K562 (cell line): ENCODE results near the gene CELSR1. TPM values are rescaled to one million over a fixed set of nuclear protein-coding genes. Genes with fewer than 3 reads are reported as not detected.

ENCODE experiments used
- ATAC-seq: fragments of 200-7000 bp; cut with Tn5 transposase; 3 replicates; pipeline ENCODE4 v1.9.1; 2020; ENCODE audit warnings: moderate library complexity
- BruUV-seq: library from RNA; stranded (reverse); fragments of 400-500 nt; replicated peaks from 2 replicates; lab custom pipeline; 2021; lab: Mats Ljungman, UMichigan
- CTCF ChIA-PET: fragments of 300-600 bp; formaldehyde crosslinking; extraction: SDS; loops from one replicate; lab custom pipeline; 2021; ENCODE audit warnings: low intra/inter-chr PET ratio; lab: Yijun Ruan, JAX
- POLR2A ChIA-PET: fragments of 300-600, 350-650 bp; sonication (Branson Sonifier 250); formaldehyde crosslinking; extraction: SDS; loops from one replicate; lab custom pipeline; 2021; ENCODE audit warnings: antibody characterized with exemption, inconsistent platforms; lab: Yijun Ruan, JAX
- DNase-seq, 4 experiments: peaks; one replicate each; pipeline versions ENCODE4 v3.0.0 to v3.0.0-alpha.2; 2011 to 2018; ENCODE audit warnings: low spot score in 3 of 4, mixed read lengths in 3 of 4; ENCODE audit errors: extremely low read depth in 1 of 4
- FAIRE-seq: peaks from 2 replicates; lab custom pipeline; 2011; peaks lifted over from hg19 to GRCh38; lab: Jason Lieb, UNC
- H2AFZ ChIP-seq: 2 replicates; pipeline ENCODE4 v1.6.0; 2011; ENCODE audit warnings: low read depth, low read length, control low read depth, inconsistent platforms
- H3K27ac ChIP-seq: fragments of 200-600 bp; 3 replicates; pipeline ENCODE4 v1.8.0; 2011; ENCODE audit warnings: low read depth, mild to moderate bottlenecking, control low read depth, inconsistent platforms, low read length, moderate library complexity, mixed read lengths; ENCODE audit errors: extremely low read depth
- H3K27me3 ChIP-seq, 2 experiments: fragments of 300-600 bp in 1 of 2; 2 replicates in 1 of 2; 3 replicates in 1 of 2; pipeline versions ENCODE4 v1.6.0 to v1.8.0; 2011; ENCODE audit warnings: inconsistent platforms in 2 of 2, low read length in 2 of 2, mild to moderate bottlenecking in 1 of 2, mixed read lengths in 1 of 2, moderate library complexity in 1 of 2; ENCODE audit not compliant: control insufficient read depth in 2 of 2, insufficient read depth in 2 of 2
- H3K36me3 ChIP-seq: fragments of 300-600 bp; 3 replicates; pipeline ENCODE4 v1.8.0; 2011; ENCODE audit warnings: mild to moderate bottlenecking, low read length, inconsistent platforms; ENCODE audit not compliant: control insufficient read depth, insufficient read depth
- H3K4me1 ChIP-seq, 2 experiments: fragments of 200-600 bp in 1 of 2; replicated peaks in 1 of 2; 2 replicates in 1 of 2; 3 replicates in 1 of 2; pipeline versions ENCODE4 v1.5.1 to v1.8.0; 2011; ENCODE audit warnings: inconsistent platforms in 2 of 2, low read length in 2 of 2, mild to moderate bottlenecking in 1 of 2, mixed read lengths in 1 of 2, moderate library complexity in 1 of 2; ENCODE audit not compliant: control insufficient read depth in 2 of 2, insufficient read depth in 2 of 2
- H3K4me2 ChIP-seq: 2 replicates; pipeline ENCODE4 v1.6.1; 2011; ENCODE audit warnings: low read length, control low read depth, inconsistent platforms, mixed read lengths; ENCODE audit not compliant: insufficient read depth
- H3K4me3 ChIP-seq: fragments of 200-600 bp; sonication (generic), shearing (Covaris generic); 2 replicates; pipeline ENCODE4 v1.5.1; 2016; ENCODE audit warnings: control low read depth, inconsistent platforms
- H3K79me2 ChIP-seq: fragments of 200-600 bp; 3 replicates; pipeline ENCODE4 v1.8.0; 2011; ENCODE audit warnings: low read length, inconsistent platforms; ENCODE audit not compliant: control insufficient read depth, insufficient read depth
- H3K9ac ChIP-seq, 2 experiments: 2 replicates each; pipeline versions ENCODE4 v1.6.0 to v1.6.1; 2011; ENCODE audit warnings: low read depth in 2 of 2, low read length in 2 of 2, control low read depth in 1 of 2, inconsistent platforms in 1 of 2, mild to moderate bottlenecking in 1 of 2, mixed read lengths in 1 of 2; ENCODE audit not compliant: insufficient read depth in 1 of 2
- H3K9me1 ChIP-seq: one replicate; pipeline ENCODE4 v1.6.0; 2011; ENCODE audit warnings: inconsistent platforms, mild to moderate bottlenecking, low read length, moderate library complexity; ENCODE audit not compliant: control insufficient read depth, insufficient read depth
- H3K9me3 ChIP-seq: replicated peaks from 2 replicates; pipeline ENCODE4 v1.5.1; 2011; ENCODE audit warnings: low read depth, low read length, inconsistent platforms; ENCODE audit not compliant: control insufficient read depth, insufficient read depth
- H4K20me1 ChIP-seq: replicated peaks from 2 replicates; pipeline ENCODE4 v1.6.1; 2011; ENCODE audit warnings: low read length, inconsistent platforms, mixed read lengths; ENCODE audit not compliant: control insufficient read depth, insufficient read depth
- CREM ChIP-seq: IDR thresholded peaks from 2 replicates; pipeline ENCODE4 v1.6.1; 2014; ENCODE audit warnings: antibody characterized with exemption, low read depth
- E2F4 ChIP-seq: sonication (generic); formaldehyde crosslinking; IDR thresholded peaks from 2 replicates; pipeline ENCODE4 v1.8.0; 2022; ENCODE audit warnings: mild to moderate bottlenecking, low read depth, missing genetic modification reagents
- KDM2B ChIP-seq: fragments of 250-450 bp; sonication (Bioruptor Pico); IDR thresholded peaks from 2 replicates; pipeline ENCODE4 v1.8.0; 2021; ENCODE audit warnings: mild to moderate bottlenecking, moderate library complexity
- KLF1 ChIP-seq: fragments of 450-650 bp; IDR thresholded peaks from 2 replicates; pipeline ENCODE4 v1.6.1; 2016; ENCODE audit warnings: missing genetic modification characterization, missing compliant biosample characterization
- MTA1 ChIP-seq: fragments of 450-650 bp; IDR thresholded peaks from 2 replicates; pipeline ENCODE4 v1.6.1; 2017; ENCODE audit warnings: borderline replicate concordance
- NR2C1 ChIP-seq, 2 experiments: fragments of 450-650 bp; IDR thresholded peaks; 2 replicates each; pipeline ENCODE4 v1.6.1; 2017; ENCODE audit warnings: mild to moderate bottlenecking in 2 of 2, antibody characterized with exemption in 1 of 2, inconsistent platforms in 1 of 2, missing compliant biosample characterization in 1 of 2, missing genetic modification characterization in 1 of 2
- NR2C2 ChIP-seq, 2 experiments: fragments of 200-800 bp in 1 of 2; sonication (Bioruptor generic) in 1 of 2; sonication (generic) in 1 of 2; formaldehyde crosslinking in 1 of 2; IDR thresholded peaks; 2 replicates each; pipeline versions ENCODE4 v1.6.1 to v1.8.0; 2016 to 2022; ENCODE audit warnings: mild to moderate bottlenecking in 1 of 2, missing compliant biosample characterization in 1 of 2, missing genetic modification characterization in 1 of 2, missing genetic modification reagents in 1 of 2
- POLR3A ChIP-seq: IDR thresholded peaks from 2 replicates; pipeline ENCODE4 v1.6.1; 2011; ENCODE audit warnings: borderline replicate concordance, mild to moderate bottlenecking, moderate library complexity; ENCODE audit not compliant: insufficient read length, insufficient read depth; ENCODE audit errors: extremely low read depth
- RCOR1 ChIP-seq, 2 experiments: IDR thresholded peaks; 2 replicates each; pipeline ENCODE4 v1.6.1; 2012; ENCODE audit warnings: low read depth in 2 of 2, low read length in 2 of 2, borderline replicate concordance in 1 of 2, improper control_type of control experiment in 1 of 2
- RHOXF2B ChIP-seq: fragments of 250-450 bp; sonication (Bioruptor Pico); conservative IDR thresholded peaks from 2 replicates; pipeline ENCODE4 v1.5.1; 2021
- XRCC4 ChIP-seq: IDR thresholded peaks from one replicate; pipeline ENCODE4 v1.6.1; 2011; ENCODE audit not compliant: insufficient read depth, insufficient read length; ENCODE audit errors: extremely low read depth
- ZNF655 ChIP-seq: fragments of 250-450 bp; sonication (Bioruptor Pico); IDR thresholded peaks from 2 replicates; pipeline ENCODE4 v1.5.0; 2021
- ZNF766 ChIP-seq: fragments of 200-800 bp; sonication (Bioruptor generic); conservative IDR thresholded peaks from 2 replicates; pipeline ENCODE4 v1.6.1; 2016; ENCODE audit warnings: missing genetic modification characterization, missing compliant biosample characterization
- WGBS: fragments of 100-300 bp; shearing (Covaris generic); methylation state at CpG from one replicate; pipeline ENCODE4 v1.1.6; 2016; ENCODE audit warnings: low coverage, mixed read lengths; ENCODE audit not compliant: insufficient coverage; ENCODE audit errors: missing lambda C conversion rate; 5-methylcytosine and 5-hydroxymethylcytosine counted together
- in situ Hi-C: fragments of 300-500 bp; cut with MboI; formaldehyde crosslinking; loops from 4 replicates; pipeline ENCODE4 v1.15.0; 2018; ENCODE audit warnings: inconsistent platforms, mixed read lengths
- intact Hi-C: fragments of 100-400 bp; cut with micrococcal nuclease; formaldehyde crosslinking; loops from 2 replicates; pipeline ENCODE4 v1.14.2; 2022
- polyA plus RNA-seq, 8 experiments: library from polyadenylated mRNA; depleted of rRNA in 4 of 8; stranded (reverse) in 5 of 8; unstranded in 3 of 8; fragments of >200 nt; fragmentation: Nextera tagmentation in 2 of 8; fragmentation: Illumina TruSeq in 1 of 8; extraction: Ambion mirVana in 2 of 8; extraction: Trizol in 1 of 8; gene quantifications; 2 replicates each; pipeline versions ENCODE4 v1.2.1 to v1.2.3, GENCODE V29; 2011 to 2014; ENCODE audit warnings: inconsistent platforms in 1 of 8, missing spikeins in 1 of 8
- total RNA-seq, 7 experiments: library from RNA; depleted of rRNA in 6 of 7; stranded (reverse); fragments of >200 nt in 6 of 7; fragmentation: Illumina TruSeq in 2 of 7; extraction: Trizol in 2 of 7; gene quantifications; 2 replicates each; pipeline versions ENCODE4 v1.2.1 to v1.2.3, GENCODE V29; 2011 to 2021; ENCODE audit warnings: low replicate concordance in 1 of 7
- TF ChIP-seq, protein P1 (sequence below): fragments of 250-450 bp; sonication (Bioruptor Pico); IDR thresholded peaks from 2 replicates; pipeline ENCODE4 v1.6.1; 2021; ENCODE audit warnings: mild to moderate bottlenecking

CELSR1 gene
- total and polyA plus RNA-seq, 9 of the 15 experiments (the other 6 are each of a cell fraction or from before 2014, with no cell fraction given), result under 0.01 to 0.09 TPM; not detected in 7

- no peak overlapping the region for H3K27ac ChIP-seq
- FAIRE-seq, result no peak
- no peaks in the 10 kb centered on the region for H3K9me3 ChIP-seq
These were observed 162.6 kb downstream of the CELSR1 start for GRCh38 chr22:46374663-46375474.

More at GRCh38 chr22:46374663-46375474, 162.6 kb downstream of the CELSR1 start:
- Histone ChIP-seq H3K4me3 (no peak overlapping the region), H3K9ac (no peak overlapping the region), H3K27me3 (peaks cover 5 to 24% of the 10 kb centered on the region in 2 experiments; a peak in 3 of 5 replicates), H3K79me2 (no peaks in the 10 kb centered on the region), H3K9me1 (no peaks in the 10 kb centered on the region), H3K4me1 (peaks cover 0 to 9% of the 10 kb centered on the region in 2 experiments; a peak in 2 of 5 replicates), H3K36me3 (no peaks in the 10 kb centered on the region), H2AFZ (no peak overlapping the region), H3K4me2 (no peak overlapping the region), H4K20me1 (no peaks in the 10 kb centered on the region; the same call in 1 of the 2 replicates)
- 5% methylated on average over 10 of the region's 38 CpGs for WGBS
- no TSS peak for BruUV-seq
- ChIA-PET CTCF (no interaction called here), POLR2A (no interaction called here)
- DNase-seq, result no peak
- TF ChIP-seq NR2C1 (IDR thresholded peaks at IDR 0.05), result no peak
- no peak for TF ChIP-seq NR2C1 (tag; IDR thresholded peaks at IDR 0.05)
- no peak for TF ChIP-seq RHOXF2B (CRISPR knock-in tag)
- TF ChIP-seq POLR3A, result no peak
- TF ChIP-seq CREM, result no peak
- TF ChIP-seq ZNF766, result no peak
- TF ChIP-seq E2F4 (CRISPR knock-in tag), result no peak
- TF ChIP-seq ZNF655 (CRISPR knock-in tag), result no peak
- TF ChIP-seq, protein P1, sequence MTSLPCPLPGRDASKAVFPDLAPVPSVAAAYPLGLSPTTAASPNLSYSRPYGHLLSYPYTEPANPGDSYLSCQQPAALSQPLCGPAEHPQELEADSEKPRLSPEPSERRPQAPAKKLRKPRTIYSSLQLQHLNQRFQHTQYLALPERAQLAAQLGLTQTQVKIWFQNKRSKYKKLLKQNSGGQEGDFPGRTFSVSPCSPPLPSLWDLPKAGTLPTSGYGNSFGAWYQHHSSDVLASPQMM (CRISPR knock-in tag), result no peak
- TF ChIP-seq XRCC4, result no peak
- TF ChIP-seq RCOR1 (IDR thresholded peaks at IDR 0.05; ENCODE audit: borderline replicate concordance in 1 of 2, low read depth in 2 of 2, low read length in 2 of 2), result no peak
- no peak for TF ChIP-seq NR2C2 (CRISPR knock-in tag; IDR thresholded peaks at IDR 0.05)
- no peak for TF ChIP-seq NR2C2 (tag; IDR thresholded peaks at IDR 0.05)
- no peak for TF ChIP-seq KDM2B
- TF ChIP-seq MTA1, result no peak
- TF ChIP-seq KLF1 (tag), result no peak
- no peak for ATAC-seq
- intact Hi-C loops (no loop called here), in situ Hi-C loops (no loop called here)
